Vagina (tissue), 2 donors: ENCODE data around the gene ZNF18.

Experiments
- POLR2A ChIP-seq, 2 donors: fragments of 450-650 bp; IDR thresholded peaks; one replicate each; pipeline ENCODE4 v1.6.1; 2017; ENCODE audit warnings: antibody characterized with exemption in 2 of 2, mild to moderate bottlenecking in 2 of 2, moderate library complexity in 2 of 2
- POLR2AphosphoS5 ChIP-seq, 2 donors: sonication (generic); formaldehyde crosslinking; IDR thresholded peaks; one replicate each; pipeline ENCODE4 v1.9.0; 2017; ENCODE audit warnings: antibody characterized with exemption in 2 of 2, mild to moderate bottlenecking in 2 of 2, low read depth in 1 of 2; ENCODE audit not compliant: insufficient read depth in 1 of 2
- TF ChIP-seq, protein P1 (sequence below), 3 experiments: fragments of 450-650 bp in 2 of 3; fragments of 200-600 bp in 1 of 3; sonication (generic) in 1 of 3; IDR thresholded peaks; one replicate each; pipeline ENCODE4 v1.5.1; 2017 to 2019; ENCODE audit warnings: antibody characterized with exemption in 3 of 3, mild to moderate bottlenecking in 2 of 3, moderate library complexity in 2 of 3

DNA sequence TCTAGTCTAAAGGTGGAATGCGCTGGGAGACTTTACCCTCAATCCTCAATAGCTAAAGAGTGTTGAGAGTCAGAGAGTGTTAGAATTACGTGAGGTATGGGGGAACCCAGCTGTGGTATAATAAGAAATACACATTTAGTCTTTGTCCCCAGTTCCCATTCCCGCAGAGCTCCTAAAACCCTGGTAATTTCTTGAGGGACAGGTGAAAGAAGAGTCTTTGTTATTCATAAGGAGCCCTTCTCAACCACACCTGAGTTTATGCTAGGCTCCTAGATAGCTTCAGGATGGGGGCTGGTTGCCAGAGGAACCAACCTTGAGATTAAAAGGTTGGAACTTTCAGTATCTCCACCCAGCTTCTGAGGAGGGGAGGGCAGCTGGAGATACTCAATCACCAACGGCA is 5.8 kb downstream of the ZNF18 start:
- TF ChIP-seq, protein P1, sequence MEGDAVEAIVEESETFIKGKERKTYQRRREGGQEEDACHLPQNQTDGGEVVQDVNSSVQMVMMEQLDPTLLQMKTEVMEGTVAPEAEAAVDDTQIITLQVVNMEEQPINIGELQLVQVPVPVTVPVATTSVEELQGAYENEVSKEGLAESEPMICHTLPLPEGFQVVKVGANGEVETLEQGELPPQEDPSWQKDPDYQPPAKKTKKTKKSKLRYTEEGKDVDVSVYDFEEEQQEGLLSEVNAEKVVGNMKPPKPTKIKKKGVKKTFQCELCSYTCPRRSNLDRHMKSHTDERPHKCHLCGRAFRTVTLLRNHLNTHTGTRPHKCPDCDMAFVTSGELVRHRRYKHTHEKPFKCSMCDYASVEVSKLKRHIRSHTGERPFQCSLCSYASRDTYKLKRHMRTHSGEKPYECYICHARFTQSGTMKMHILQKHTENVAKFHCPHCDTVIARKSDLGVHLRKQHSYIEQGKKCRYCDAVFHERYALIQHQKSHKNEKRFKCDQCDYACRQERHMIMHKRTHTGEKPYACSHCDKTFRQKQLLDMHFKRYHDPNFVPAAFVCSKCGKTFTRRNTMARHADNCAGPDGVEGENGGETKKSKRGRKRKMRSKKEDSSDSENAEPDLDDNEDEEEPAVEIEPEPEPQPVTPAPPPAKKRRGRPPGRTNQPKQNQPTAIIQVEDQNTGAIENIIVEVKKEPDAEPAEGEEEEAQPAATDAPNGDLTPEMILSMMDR (IDR thresholded peaks at IDR 0.05): no peak
- TF ChIP-seq POLR2AphosphoS5 (IDR thresholded peaks at IDR 0.05; ENCODE audit: insufficient read depth in 1 of 2, low read depth in 1 of 2) (no peak), POLR2A (IDR thresholded peaks at IDR 0.05) (no peak)
